NCI-H82 treated with DMSO at 0.1 percent for 48 hours (cell line): ENCODE data around the gene MYL10.
"Not testable (repeated sequence)": the region's sequence is repeated elsewhere in the genome, so short reads cannot be mapped to it uniquely, and the experiment has no call there.

ENCODE experiments used
- DNase-seq: peaks from one replicate; lab custom pipeline; 2025; ENCODE audit not compliant: unreplicated experiment; lab: John Stamatoyannopoulos, UW

The MYL10 gene

GRCh38 chr7:101657171-101657570 is 28.1 kb upstream of the MYL10 start:
- DNase-seq = no peak

GRCh38 chr7:101651112-101651511 is 22.0 kb upstream of the MYL10 start:
- no peak for DNase-seq

DNA sequence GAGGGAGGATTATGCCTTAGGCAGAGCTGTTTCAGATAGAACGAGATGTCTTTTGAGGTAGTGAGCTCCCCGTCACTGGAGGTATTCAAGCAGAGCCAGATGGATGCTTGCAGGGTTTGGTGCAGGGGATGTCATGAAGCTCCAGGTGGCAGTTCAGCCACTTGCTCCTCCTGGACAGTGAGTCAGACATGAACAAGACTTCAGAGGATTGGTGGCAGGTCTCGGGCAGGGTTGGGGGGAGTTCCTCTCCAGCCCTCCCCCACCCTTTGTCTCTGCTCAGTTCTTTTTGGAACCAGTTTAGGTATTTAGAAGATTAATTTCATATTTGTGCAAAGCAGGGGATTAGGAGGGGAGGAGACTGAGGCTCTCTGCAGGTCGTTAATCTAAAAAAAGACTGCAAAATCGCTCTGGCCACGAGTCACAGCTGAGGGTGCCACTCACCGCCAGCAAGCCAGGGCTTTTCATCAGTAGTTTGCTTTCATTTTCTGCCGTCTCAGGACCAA is 21.5 kb upstream of the MYL10 start:
- DNase-seq = no peak

DNA sequence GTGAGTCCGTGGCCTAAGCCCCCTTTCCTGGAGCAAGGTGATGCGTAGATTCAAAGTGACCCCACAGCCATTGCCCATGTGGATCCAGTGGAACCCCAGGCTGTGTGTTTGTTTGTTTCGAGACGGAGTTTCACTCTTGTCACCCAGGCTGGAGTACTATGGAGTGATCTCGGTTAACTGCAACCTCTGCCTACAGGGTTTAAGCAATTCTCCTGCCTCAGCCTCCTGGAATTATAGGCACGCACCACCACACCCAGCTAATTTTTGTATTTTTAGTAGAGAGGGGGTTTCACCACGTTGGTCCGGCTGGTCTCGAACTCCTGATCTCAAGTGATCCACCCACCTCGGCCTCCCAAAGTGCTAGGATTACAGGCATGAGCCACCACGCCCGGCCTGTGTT is 18.8 kb upstream of the MYL10 start:
- DNase-seq = not testable (repeated sequence)

GRCh38 chr7:101645951-101646350 is 16.9 kb upstream of the MYL10 start:
- no peak for DNase-seq

DNA sequence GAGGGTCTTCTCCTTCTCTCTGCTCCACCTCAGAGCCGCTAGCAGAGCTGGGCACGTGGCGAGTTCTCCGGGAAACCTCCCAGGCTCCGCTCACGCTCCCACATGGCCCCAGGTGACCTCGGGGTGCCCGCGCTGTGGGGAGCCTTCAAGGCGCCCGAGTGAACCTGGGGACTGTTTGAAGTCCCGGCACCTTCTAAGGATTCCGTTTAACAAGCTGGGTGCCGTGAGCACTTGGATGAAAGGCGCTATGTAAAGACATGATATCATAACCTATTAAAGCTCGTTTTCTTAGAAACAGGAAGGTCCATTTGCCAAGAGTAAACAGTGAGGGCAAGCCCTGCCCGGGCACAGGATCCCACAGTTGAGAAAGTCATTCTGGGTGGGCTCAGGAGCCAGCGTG is 15.8 kb upstream of the MYL10 start:
- DNase-seq = no peak

DNA sequence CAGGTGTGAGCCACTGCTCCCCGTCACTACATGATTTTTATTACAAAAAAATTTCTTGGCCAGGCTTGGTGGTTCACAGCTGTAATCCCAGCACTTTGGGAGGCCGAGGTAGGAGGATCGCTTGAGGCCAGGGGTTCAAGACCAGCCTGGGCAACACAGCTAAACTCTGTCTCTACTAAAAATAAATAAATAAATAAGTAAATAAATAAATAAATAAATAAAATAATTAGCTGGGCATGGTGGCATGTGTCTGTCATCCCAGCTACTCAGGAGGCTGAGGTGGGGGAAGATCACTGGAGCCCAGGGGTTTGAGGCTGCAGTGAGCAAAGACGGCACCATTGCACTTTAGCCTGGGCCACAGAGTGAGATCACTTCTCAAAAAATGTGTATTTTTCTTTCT is 10.0 kb upstream of the MYL10 start:
- DNase-seq = not testable (repeated sequence)

DNA sequence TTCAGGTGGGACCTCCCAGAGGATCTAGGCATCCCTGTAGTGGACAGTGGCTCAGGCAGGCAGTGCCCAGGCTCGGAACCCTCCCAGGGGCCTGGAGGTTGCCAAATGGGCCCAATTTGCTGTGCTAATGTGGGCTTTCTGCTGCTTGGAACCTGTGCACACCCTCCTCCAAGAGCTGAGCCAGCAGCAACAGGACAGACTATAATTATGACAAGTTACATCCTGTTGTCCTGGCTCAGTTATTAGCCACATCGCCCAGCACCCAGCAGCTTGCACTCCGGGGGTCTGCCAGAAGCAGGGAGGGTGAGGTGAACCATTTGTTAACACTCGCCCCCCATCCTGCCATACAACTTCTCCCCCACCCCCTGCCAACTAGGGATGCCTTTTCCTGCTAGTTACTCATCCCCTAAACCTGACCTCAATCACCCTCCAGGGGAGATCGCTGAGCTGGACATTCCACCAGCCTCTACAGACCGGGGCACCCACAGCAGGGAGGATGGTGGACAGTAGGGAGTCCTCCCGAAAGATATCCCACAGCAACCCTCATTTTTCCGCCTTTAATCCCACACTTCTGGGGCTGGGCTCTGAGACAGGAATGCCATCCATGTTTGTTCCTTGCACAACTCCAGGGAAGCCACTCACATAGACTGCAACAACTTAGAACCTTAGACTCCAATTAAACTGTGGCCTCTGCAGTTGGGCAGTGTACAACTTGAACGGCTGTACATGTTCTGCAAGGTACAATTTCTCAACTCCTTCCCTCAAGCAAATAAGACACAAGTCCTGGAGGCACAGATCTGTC is 7.9 kb upstream of the MYL10 start:
- no peak for DNase-seq

DNA sequence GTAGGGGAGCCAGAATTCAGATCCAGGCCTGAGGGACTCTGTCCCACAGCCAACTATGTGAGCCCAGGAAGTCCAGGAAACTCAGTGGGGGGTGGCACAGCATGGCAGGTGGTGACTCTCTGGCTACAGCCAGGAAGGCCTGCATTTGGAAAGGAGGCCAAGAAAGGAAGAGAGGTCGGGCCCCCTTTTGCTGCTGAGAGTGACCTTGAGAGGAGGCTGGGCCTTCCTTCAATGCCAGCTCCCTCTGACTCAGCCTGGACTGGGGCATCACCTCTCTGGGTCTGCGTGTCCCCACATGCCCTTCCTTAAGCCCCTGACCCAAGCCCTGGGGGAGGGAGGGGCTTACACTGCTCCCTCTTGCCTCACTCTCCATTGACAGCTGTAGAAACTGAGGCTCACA is 6.4 kb upstream of the MYL10 start:
- DNase-seq = peak; percentile 1

DNA sequence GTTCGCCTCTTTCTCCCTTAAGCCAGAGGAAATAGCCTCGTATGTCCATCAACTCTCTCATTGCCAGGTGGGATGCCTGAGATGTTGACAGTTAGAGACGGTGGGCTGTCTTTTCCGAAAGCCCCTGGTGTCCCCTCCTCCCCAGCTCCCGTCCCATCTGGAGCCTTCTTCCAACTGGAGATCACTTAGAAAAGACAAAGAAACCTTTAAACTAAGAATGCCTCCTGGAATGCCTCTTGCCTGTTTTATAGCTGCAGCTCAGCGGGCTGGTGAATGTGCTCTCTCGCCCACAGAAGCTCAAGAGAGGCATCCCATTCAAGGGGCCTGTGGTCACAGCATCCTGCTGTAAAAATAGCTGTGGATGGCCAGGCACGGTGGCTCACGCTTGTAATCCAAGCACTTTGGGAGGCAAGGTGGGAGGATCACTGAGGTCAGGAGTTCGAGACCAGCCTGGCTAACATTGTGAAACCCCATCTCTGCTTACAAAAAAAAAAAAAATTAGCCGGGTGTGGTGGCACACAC is 5.2 kb upstream of the MYL10 start:
- DNase-seq = no peak

DNA sequence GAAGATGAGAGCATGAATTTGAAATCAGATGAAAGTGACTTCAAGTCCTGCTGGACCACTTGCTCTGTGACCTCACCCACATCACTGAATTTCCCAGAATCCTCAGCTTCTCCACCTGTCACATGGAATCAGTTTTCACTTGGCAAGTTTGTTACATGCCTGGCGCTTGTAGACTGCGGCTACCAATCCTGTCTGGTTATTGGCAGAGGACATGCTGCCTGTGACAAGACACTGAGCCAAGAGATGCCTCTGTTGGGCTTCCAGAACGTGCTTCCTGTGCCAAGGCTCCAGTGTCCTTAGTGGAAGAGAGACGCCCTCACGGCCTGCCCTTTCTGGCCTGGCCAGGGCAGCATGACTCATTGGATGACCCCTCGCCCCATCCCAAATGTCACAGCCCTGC is 4.4 kb upstream of the MYL10 start:
- no peak for DNase-seq

- no peak for DNase-seq
Measured at GRCh38 chr7:101632641-101633040, 3.5 kb upstream of the MYL10 start.

DNA sequence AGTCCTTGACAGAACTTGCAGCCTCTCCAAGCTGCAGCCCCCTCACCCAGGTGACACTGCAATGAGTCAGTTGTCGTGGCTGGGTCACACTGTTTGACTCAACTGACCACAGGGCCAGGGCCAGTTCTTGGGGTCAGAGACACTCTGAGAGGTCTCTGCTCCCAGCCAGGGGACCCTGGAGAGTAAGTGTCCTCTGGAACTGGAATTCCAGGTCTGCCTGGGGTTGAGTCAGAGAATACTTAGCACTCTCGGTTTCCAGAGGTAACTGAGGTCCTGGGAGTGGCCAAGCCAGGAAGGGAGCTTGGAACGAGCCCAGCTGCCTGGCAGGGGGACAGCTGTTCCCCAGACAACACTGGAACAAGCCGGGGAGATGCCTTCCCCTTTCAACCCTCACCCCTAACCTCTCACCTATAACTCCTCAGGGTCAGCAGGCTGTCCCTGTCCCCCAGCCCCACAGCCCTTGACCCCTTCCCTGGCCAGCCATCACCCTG is 2.2 kb upstream of the MYL10 start:
- no peak for DNase-seq

GRCh38 chr7:101630591-101630990 is 1.5 kb upstream of the MYL10 start:
- DNase-seq = no peak

- DNase-seq = peak; percentile 30
Measured at GRCh38 chr7:101628522-101628921, 574 bp downstream of the MYL10 start.

- no peak for DNase-seq
Measured at GRCh38 chr7:101626758-101627157, 2.3 kb downstream of the MYL10 start.

DNA sequence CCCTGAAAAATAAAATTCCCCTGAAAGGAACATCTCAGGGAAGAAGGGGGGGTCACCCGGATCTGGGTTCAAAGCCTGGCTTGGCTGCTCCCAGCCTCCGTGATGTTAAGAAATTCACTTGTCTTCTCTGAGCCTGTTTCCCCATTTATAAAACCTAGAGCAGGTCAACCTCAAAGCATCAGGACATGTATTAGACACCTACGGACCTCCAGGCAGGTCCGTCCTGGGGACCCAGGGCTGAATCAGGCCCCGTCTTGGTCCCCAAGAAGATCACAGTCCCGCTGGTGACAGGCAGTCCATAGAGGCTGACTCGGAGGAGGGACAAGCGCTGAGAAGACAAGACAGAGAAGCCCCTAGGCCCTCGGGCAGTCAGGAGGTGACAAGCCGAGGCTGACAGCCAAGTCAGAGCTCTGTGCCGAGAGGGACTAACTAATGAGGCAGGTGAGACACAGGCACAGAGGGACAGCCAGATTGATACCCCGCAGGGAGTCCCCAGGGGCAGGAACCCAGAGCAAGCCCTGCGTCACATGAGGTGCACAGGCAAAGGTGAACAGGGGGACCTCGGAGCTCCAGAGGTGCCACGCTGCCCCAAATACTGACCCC is 2.9 kb downstream of the MYL10 start:
- DNase-seq = no peak

- peak; percentile 76 for DNase-seq
Measured at GRCh38 chr7:101625031-101625791, 3.9 kb downstream of the MYL10 start.

- DNase-seq = no peak
Measured at GRCh38 chr7:101624246-101625001, 4.7 kb downstream of the MYL10 start.

DNA sequence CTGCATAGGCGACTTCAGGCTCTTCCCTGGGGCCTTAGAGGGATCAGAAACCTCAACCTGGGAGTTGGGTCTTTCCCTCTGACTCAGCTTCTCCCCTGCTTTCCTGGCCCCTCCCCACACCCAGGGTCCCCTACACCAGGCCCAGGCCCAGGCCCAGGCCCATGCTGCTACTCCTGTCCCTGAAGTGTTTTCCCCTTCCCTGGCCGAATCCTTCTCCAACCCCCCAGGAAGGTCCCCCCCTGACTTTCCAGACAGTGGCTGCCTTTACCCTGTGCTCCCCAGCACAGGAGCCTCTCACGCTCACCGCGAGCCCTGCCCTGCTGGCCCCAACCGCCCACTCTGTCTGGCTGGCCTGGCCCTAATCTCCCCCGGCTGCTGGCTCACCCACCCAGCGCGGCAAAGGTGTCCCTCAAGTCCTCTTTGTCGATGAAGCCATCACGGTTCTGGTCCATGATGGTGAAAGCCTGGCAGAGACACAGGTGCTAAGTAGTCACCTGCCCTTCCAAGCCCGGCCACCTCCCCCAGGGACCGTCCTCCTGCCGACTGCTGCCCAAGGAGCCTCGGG is 6.4 kb downstream of the MYL10 start:
- no peak for DNase-seq
